H1 (cell line): ENCODE measurements around the gene DMRT1. TPM values are rescaled to one million over a fixed set of nuclear protein-coding genes. Genes with fewer than 3 reads are reported as not detected.
A peak's percentile ranks its signal among the peaks of the same experiment; 100 is the strongest.

Source experiments
- CTCF ChIA-PET: fragments of 300-600 bp; sonication (Branson Sonifier 250); formaldehyde crosslinking; loops from one replicate; lab custom pipeline; 2021; ENCODE audit not compliant: partially characterized antibody; lab: Charles Lee
- POLR2A ChIA-PET: fragments of 300-600 bp; sonication (Branson Sonifier 250); formaldehyde crosslinking; loops from one replicate; lab custom pipeline; 2021; ENCODE audit warnings: inconsistent platforms; ENCODE audit not compliant: partially characterized antibody; lab: Charles Lee
- DNase-seq, 2 experiments: peaks; one replicate each; pipeline versions ENCODE4 v3.0.0 to v3.0.0-alpha.2; 2010 to 2022; ENCODE audit warnings: low spot score in 2 of 2, low read depth in 1 of 2, mixed read lengths in 1 of 2
- FAIRE-seq: peaks from 2 replicates; lab custom pipeline; 2011; peaks lifted over from hg19 to GRCh38; lab: Jason Lieb, UNC
- H2AFZ ChIP-seq: 2 replicates; pipeline ENCODE4 v1.8.1; 2012; ENCODE audit warnings: low read length, inconsistent platforms
- H2AK5ac ChIP-seq: 2 replicates; pipeline ENCODE4 v1.6.1; 2013; ENCODE audit warnings: low read depth, low read length
- H2BK120ac ChIP-seq: replicated peaks from 2 replicates; pipeline ENCODE3; 2013; ENCODE audit warnings: low read depth, low read length, inconsistent platforms
- H2BK12ac ChIP-seq: 2 replicates; pipeline ENCODE4 v1.6.1; 2013; ENCODE audit warnings: low read depth, low read length
- H2BK15ac ChIP-seq: 2 replicates; pipeline ENCODE4 v1.6.1; 2013; ENCODE audit warnings: low read length
- H2BK20ac ChIP-seq: 2 replicates; pipeline ENCODE4 v1.6.1; 2013; ENCODE audit warnings: low read length
- H2BK5ac ChIP-seq: 2 replicates; pipeline ENCODE4 v1.6.1; 2013; ENCODE audit warnings: low read depth, low read length
- H3K14ac ChIP-seq: 2 replicates; pipeline ENCODE4 v1.6.1; 2013; ENCODE audit warnings: inconsistent platforms; ENCODE audit not compliant: insufficient read length
- H3K18ac ChIP-seq: 2 replicates; pipeline ENCODE4 v1.6.1; 2013; ENCODE audit warnings: low read length; ENCODE audit errors: extremely low read depth
- H3K23ac ChIP-seq: 2 replicates; pipeline ENCODE4 v1.6.1; 2013; ENCODE audit warnings: inconsistent platforms; ENCODE audit not compliant: insufficient read length
- H3K23me2 ChIP-seq: 2 replicates; pipeline ENCODE4 v1.6.1; 2013; ENCODE audit warnings: low read depth, low read length
- H3K27ac ChIP-seq: 2 replicates; pipeline ENCODE4 v1.6.1; 2011; ENCODE audit warnings: low read depth, low read length, inconsistent platforms
- H3K27me3 ChIP-seq, 4 experiments: replicated peaks in 1 of 4; 1 replicate in 1 of 4; 2 replicates in 3 of 4; pipeline versions ENCODE4 v1.6.1 to v1.8.1; 2011 to 2013; ENCODE audit warnings: low read length in 3 of 4, mild to moderate bottlenecking in 3 of 4, inconsistent platforms in 2 of 4, mixed read lengths in 2 of 4, moderate library complexity in 1 of 4; ENCODE audit not compliant: control insufficient read depth in 3 of 4, insufficient read depth in 3 of 4; ENCODE audit errors: extremely low read depth in 1 of 4
- H3K36me3 ChIP-seq, 4 experiments: 2 replicates each; pipeline versions ENCODE4 v1.6.1 to v1.8.1; 2011 to 2013; ENCODE audit warnings: mild to moderate bottlenecking in 4 of 4, low read length in 3 of 4, moderate library complexity in 2 of 4, control low read depth in 1 of 4, inconsistent platforms in 1 of 4; ENCODE audit not compliant: insufficient read depth in 4 of 4, control insufficient read depth in 2 of 4
- H3K4ac ChIP-seq: replicated peaks from 2 replicates; pipeline ENCODE3; 2013; ENCODE audit warnings: low read length, low read depth, mixed read lengths, inconsistent platforms; ENCODE audit not compliant: insufficient read length
- H3K4me1 ChIP-seq, 4 experiments: replicated peaks in 1 of 4; 1 replicate in 1 of 4; 2 replicates in 3 of 4; pipeline versions ENCODE4 v1.6.1 to v1.8.1; 2011 to 2013; ENCODE audit warnings: low read length in 3 of 4, inconsistent platforms in 2 of 4, mixed read lengths in 1 of 4; ENCODE audit not compliant: insufficient read depth in 4 of 4, control insufficient read depth in 3 of 4
- H3K4me2 ChIP-seq, 2 experiments: 2 replicates each; pipeline versions ENCODE4 v1.6.1 to v1.8.1; 2011 to 2013; ENCODE audit warnings: low read depth in 2 of 2, low read length in 2 of 2, control low read depth in 1 of 2, inconsistent platforms in 1 of 2, mild to moderate bottlenecking in 1 of 2; ENCODE audit not compliant: insufficient read depth in 1 of 2
- H3K4me3 ChIP-seq, 4 experiments: fragments of 200-600, 300-600 bp in 1 of 4; sonication (generic), shearing (Covaris generic), sonication (Bioruptor Twin) in 1 of 4; 2 replicates each; pipeline versions ENCODE4 v1.5.1 to v1.8.1; 2011 to 2016; ENCODE audit warnings: low read length in 4 of 4, low read depth in 3 of 4, control low read depth in 2 of 4, inconsistent platforms in 2 of 4, mild to moderate bottlenecking in 2 of 4, mixed read lengths in 1 of 4, moderate library complexity in 1 of 4; ENCODE audit not compliant: insufficient read depth in 2 of 4; ENCODE audit errors: extremely low read depth in 1 of 4
- H3K56ac ChIP-seq: replicated peaks from 2 replicates; pipeline ENCODE3; 2013; ENCODE audit warnings: low read depth, mild to moderate bottlenecking, mixed read lengths, low read length, inconsistent platforms; ENCODE audit not compliant: insufficient read length
- H3K79me1 ChIP-seq: 2 replicates; pipeline ENCODE4 v1.6.1; 2013; ENCODE audit warnings: low read depth, low read length, control low read depth
- H3K79me2 ChIP-seq, 2 experiments: 2 replicates each; pipeline versions ENCODE4 v1.6.1 to v1.8.1; 2012 to 2013; ENCODE audit warnings: low read length in 2 of 2, mild to moderate bottlenecking in 2 of 2, inconsistent platforms in 1 of 2; ENCODE audit not compliant: insufficient read depth in 2 of 2, control insufficient read depth in 1 of 2
- H3K9ac ChIP-seq, 4 experiments: replicated peaks in 1 of 4; 1 replicate in 1 of 4; 2 replicates in 3 of 4; pipeline versions ENCODE4 v1.6.1 to v1.8.1; 2011 to 2013; ENCODE audit warnings: low read depth in 3 of 4, low read length in 3 of 4, control low read depth in 2 of 4, mild to moderate bottlenecking in 2 of 4, moderate library complexity in 2 of 4, inconsistent platforms in 1 of 4; ENCODE audit errors: extremely low read depth in 1 of 4
- H3K9me3 ChIP-seq, 2 experiments: 2 replicates each; pipeline versions ENCODE4 v1.6.1 to v1.8.1; 2012 to 2013; ENCODE audit warnings: mild to moderate bottlenecking in 2 of 2, moderate library complexity in 2 of 2, control low read depth in 1 of 2, inconsistent platforms in 1 of 2, low read depth in 1 of 2, low read length in 1 of 2, mixed read lengths in 1 of 2; ENCODE audit not compliant: insufficient read depth in 2 of 2
- H4K20me1 ChIP-seq, 2 experiments: replicated peaks in 1 of 2; 2 replicates each; pipeline versions ENCODE3 to v1.8.1; 2011 to 2013; ENCODE audit warnings: inconsistent platforms in 2 of 2, low read length in 2 of 2, mild to moderate bottlenecking in 1 of 2; ENCODE audit not compliant: insufficient read depth in 2 of 2, control insufficient read depth in 1 of 2
- H4K5ac ChIP-seq: 2 replicates; pipeline ENCODE4 v1.6.1; 2013; ENCODE audit warnings: low read length, low read depth, mixed read lengths, inconsistent platforms; ENCODE audit not compliant: insufficient read length
- H4K8ac ChIP-seq: 2 replicates; pipeline ENCODE4 v1.8.0; 2013; ENCODE audit warnings: mild to moderate bottlenecking, moderate library complexity, low read length, inconsistent platforms; ENCODE audit not compliant: insufficient read depth; ENCODE audit errors: extremely low read depth
- H4K91ac ChIP-seq: replicated peaks from 2 replicates; pipeline ENCODE3; 2013; ENCODE audit warnings: low read length, mixed read lengths, inconsistent platforms; ENCODE audit not compliant: insufficient read length
- CTCF ChIP-seq, 3 experiments: IDR thresholded peaks; 1 replicate in 2 of 3; 2 replicates in 1 of 3; pipeline versions ENCODE4 v1.5.1 to v1.6.1; 2011; ENCODE audit warnings: low read length in 3 of 3, mild to moderate bottlenecking in 3 of 3, inconsistent platforms in 2 of 3, low read depth in 1 of 3, moderate library complexity in 1 of 3; ENCODE audit not compliant: insufficient read depth in 1 of 3; ENCODE audit errors: control extremely low read depth in 1 of 3
- TBP ChIP-seq: IDR thresholded peaks from 2 replicates; pipeline ENCODE4 v1.6.1; 2011; ENCODE audit warnings: low read depth, low read length, improper control_type of control experiment
- WGBS, 2 experiments: shearing (Covaris generic) in 1 of 2; methylation state at CpG; one replicate each; pipeline versions ENCODE4 v1.1.6 to v1.1.7; 2013 to 2015; ENCODE audit warnings: low lambda C conversion rate in 2 of 2, mixed read lengths in 2 of 2, inconsistent platforms in 1 of 2, low coverage in 1 of 2, missing lambda C conversion rate in 1 of 2; ENCODE audit not compliant: insufficient replicate concordance in 2 of 2, insufficient coverage in 1 of 2, insufficient read length in 1 of 2; ENCODE audit errors: extremely low coverage in 1 of 2, missing lambda C conversion rate in 1 of 2; 5-methylcytosine and 5-hydroxymethylcytosine counted together
- polyA plus RNA-seq, 7 experiments: library from polyadenylated mRNA; depleted of rRNA in 3 of 7; stranded (reverse) in 5 of 7; unstranded in 2 of 7; fragments of >200 nt in 5 of 7; fragments of 200-250 nt in 2 of 7; gene quantifications; 1 replicate in 5 of 7; 2 replicates in 1 of 7; 4 replicates in 1 of 7; pipeline versions ENCODE4 v1.2.1 to v1.2.3, GENCODE V29; 2011 to 2013; ENCODE audit warnings: missing spikeins in 2 of 7, mixed read lengths in 2 of 7
- total RNA-seq: library from RNA; stranded (reverse); fragmentation: NEBNext Ultra II Directional; extraction: Animal tissue kit (Norgen Biotek cat#: 25700); gene quantifications from 2 replicates; pipeline ENCODE4 v1.2.1, GENCODE V29; 2021

DMRT1 gene
- total and polyA plus RNA-seq, 2 of the 8 experiments (the other 6 are each of a cell fraction or from before 2014, with no cell fraction given): 0.15 TPM; not detected in 1

- Histone ChIP-seq H3K23ac (no peak overlapping the region), H3K36me3 (no peaks in the 10 kb centered on the region), H2BK120ac (no peak overlapping the region), H3K14ac (no peak overlapping the region), H3K4me3 (no peak overlapping the region), H2AK5ac (no peak overlapping the region), H4K8ac (no peak overlapping the region), H3K9me3 (no peaks in the 10 kb centered on the region), H2BK12ac (no peak overlapping the region), H3K9ac (no peak overlapping the region), H3K79me1 (no peaks in the 10 kb centered on the region), H4K5ac (no peak overlapping the region), H3K4ac (no peak overlapping the region), H3K23me2 (no peaks in the 10 kb centered on the region), H3K4me2 (no peak overlapping the region), H2AFZ (no peak overlapping the region), H3K4me1 (peaks cover 0 to 2% (median 0%) of the 10 kb centered on the region in 4 experiments; a peak in 1 of 7 replicates), H2BK15ac (no peak overlapping the region), H2BK20ac (no peak overlapping the region), H2BK5ac (no peak overlapping the region), H4K20me1 (peaks cover 0 to 3% of the 10 kb centered on the region in 2 experiments), H3K18ac (no peak overlapping the region), H3K27me3 (no peaks in the 10 kb centered on the region), H3K79me2 (no peaks in the 10 kb centered on the region), H4K91ac (no peak overlapping the region), H3K56ac (no peak overlapping the region), H3K27ac (no peak overlapping the region)
- WGBS, 2 experiments: 79% methylated on average over 1 of the region's 1 CpG; no CpG with 5 or more reads in 1 of the 2 experiments
- ChIA-PET CTCF (interaction anchor here (0.7 to 9.3 kb wide), 20 partner anchors 9 to 455 kb away, joined by 3 to 97 read pairs (median 4); partner anchors contain the start of gene DMRT3), POLR2A (no interaction called here)
- TF ChIP-seq TBP (no peak), CTCF (IDR thresholded peaks at IDR 0.05; ENCODE audit: control extremely low read depth in 1 of 3, insufficient read depth in 1 of 3, low read depth in 1 of 3, low read length in 3 of 3) (peak; percentile 16 to 61 (median 56); a peak in 3 of 4 replicates)
- FAIRE-seq: no peak
- DNase-seq: no peak
Observed at GRCh38 chr9:950139-950538, 108.6 kb downstream of the DMRT1 start.
